ENCODE data around the gene NAE1.
"Not testable (repeated sequence)": the region's sequence is repeated elsewhere in the genome, so short reads cannot be mapped to it uniquely, and the experiment has no call there.

NAE1 gene

GRCh38 chr16:66830422-66831404 lies at the start of gene NAE1:
NAE1 (minus strand) TSS chr16:66830976; CDS start chr16:66830899, 77 bp downstream.
- DNase-seq (ENCODE audit: low read depth in 3 of 3), result peak; percentile 75 to 83 (median 79)

- DNase-seq (ENCODE audit: low read depth in 3 of 3), result peak; percentile 58 to 80 (median 59)
Measured at GRCh38 chr16:66878067-66878466, 47.3 kb upstream of the NAE1 start.

- DNase-seq (ENCODE audit: low read depth in 3 of 3), result no peak
Measured at GRCh38 chr16:66874079-66874775, 43.5 kb upstream of the NAE1 start.

- no peak for DNase-seq (ENCODE audit: low read depth in 3 of 3)
Measured at GRCh38 chr16:66873685-66874055, 42.9 kb upstream of the NAE1 start.

GRCh38 chr16:66872943-66873684 lies 42.3 kb upstream of the NAE1 start:
- peak; percentile 91 to 92 (median 92) for DNase-seq (ENCODE audit: low read depth in 3 of 3)

- DNase-seq (ENCODE audit: low read depth in 3 of 3), result no peak
Measured at GRCh38 chr16:66872559-66872942, 41.8 kb upstream of the NAE1 start.

- DNase-seq (ENCODE audit: low read depth in 3 of 3), result no peak
Measured at GRCh38 chr16:66871840-66872239, 41.1 kb upstream of the NAE1 start.

- DNase-seq (ENCODE audit: low read depth in 3 of 3), result not testable (repeated sequence)
Measured at GRCh38 chr16:66871363-66871762, 40.6 kb upstream of the NAE1 start.

GRCh38 chr16:66869424-66869823 lies 38.6 kb upstream of the NAE1 start:
- no peak for DNase-seq (ENCODE audit: low read depth in 3 of 3)

GRCh38 chr16:66863707-66864106 lies 32.9 kb upstream of the NAE1 start:
- DNase-seq (ENCODE audit: low read depth in 3 of 3), result no peak

GRCh38 chr16:66862023-66862520 lies 31.3 kb upstream of the NAE1 start:
- no peak for DNase-seq (ENCODE audit: low read depth in 3 of 3)

- no peak for DNase-seq (ENCODE audit: low read depth in 3 of 3)
Measured at GRCh38 chr16:66859397-66860068, 28.8 kb upstream of the NAE1 start.

- no peak for DNase-seq (ENCODE audit: low read depth in 3 of 3)
Measured at GRCh38 chr16:66858740-66859396, 28.1 kb upstream of the NAE1 start.

GRCh38 chr16:66857437-66857836 lies 26.7 kb upstream of the NAE1 start:
- DNase-seq (ENCODE audit: low read depth in 3 of 3), result no peak

GRCh38 chr16:66856801-66857200 lies 26.0 kb upstream of the NAE1 start:
- no peak for DNase-seq (ENCODE audit: low read depth in 3 of 3)

- no peak for DNase-seq (ENCODE audit: low read depth in 3 of 3)
Measured at GRCh38 chr16:66856184-66856730, 25.5 kb upstream of the NAE1 start.

GRCh38 chr16:66853261-66854139 lies 22.7 kb upstream of the NAE1 start:
- no peak for DNase-seq (ENCODE audit: low read depth in 3 of 3)

- no peak for DNase-seq (ENCODE audit: low read depth in 3 of 3)
Measured at GRCh38 chr16:66851166-66851964, 20.6 kb upstream of the NAE1 start.

Data from stimulated activated CD4-positive, alpha-beta T cell treated with anti-CD3 and anti-CD28 coated beads, TNF-alpha, amount 100 ng/mL, for 48 hours (primary cell).